Measurements from ENCODE around the gene ASB15.
"Not testable (repeated sequence)": the region's sequence is repeated elsewhere in the genome, so short reads cannot be mapped to it uniquely, and the experiment has no call there.

Gene ASB15

GRCh38 chr7:123634011-123634573, 32.5 kb downstream of the ASB15 start:
- not testable (repeated sequence) for DNase-seq (ENCODE audit: low read depth in 2 of 3, low spot score in 1 of 3)

- DNase-seq (ENCODE audit: low read depth in 2 of 3, low spot score in 1 of 3), result no peak
Measured at GRCh38 chr7:123635551-123636359, 34.1 kb downstream of the ASB15 start.

GRCh38 chr7:123637203-123637602, 35.6 kb downstream of the ASB15 start:
- DNase-seq (ENCODE audit: low read depth in 2 of 3, low spot score in 1 of 3), result no peak

- no peak for DNase-seq (ENCODE audit: low read depth in 2 of 3, low spot score in 1 of 3)
Measured at GRCh38 chr7:123637878-123638277, 36.3 kb downstream of the ASB15 start.

GRCh38 chr7:123639631-123640030, 38.0 kb downstream of the ASB15 start:
- DNase-seq (ENCODE audit: low read depth in 2 of 3, low spot score in 1 of 3), result no peak

GRCh38 chr7:123640583-123640982, 39.0 kb downstream of the ASB15 start:
- no peak for DNase-seq (ENCODE audit: low read depth in 2 of 3, low spot score in 1 of 3)

GRCh38 chr7:123641901-123642300, 40.3 kb downstream of the ASB15 start:
- DNase-seq (ENCODE audit: low read depth in 2 of 3, low spot score in 1 of 3), result no peak

- DNase-seq (ENCODE audit: low read depth in 2 of 3, low spot score in 1 of 3), result no peak
Measured at GRCh38 chr7:123643495-123644441, 42.1 kb downstream of the ASB15 start.

GRCh38 chr7:123645516-123645915, 43.9 kb downstream of the ASB15 start:
- DNase-seq (ENCODE audit: low read depth in 2 of 3, low spot score in 1 of 3), result no peak

- DNase-seq (ENCODE audit: low read depth in 2 of 3, low spot score in 1 of 3), result no peak
Measured at GRCh38 chr7:123647106-123647730, 45.6 kb downstream of the ASB15 start.

- no peak for DNase-seq (ENCODE audit: low read depth in 2 of 3, low spot score in 1 of 3)
Measured at GRCh38 chr7:123649964-123650363, 48.3 kb downstream of the ASB15 start.

- no peak for DNase-seq (ENCODE audit: low read depth in 2 of 3, low spot score in 1 of 3)
Measured at GRCh38 chr7:123650595-123650994, 49.0 kb downstream of the ASB15 start.

GRCh38 chr7:123652406-123652805, 50.8 kb downstream of the ASB15 start:
- no peak for DNase-seq (ENCODE audit: low read depth in 2 of 3, low spot score in 1 of 3)

GRCh38 chr7:123653162-123653561, 51.5 kb downstream of the ASB15 start:
- no peak for DNase-seq (ENCODE audit: low read depth in 2 of 3, low spot score in 1 of 3)

GRCh38 chr7:123655614-123656013, 54.0 kb downstream of the ASB15 start, which contains the start of gene LMOD2:
Gene LMOD2 (plus strand): TSS chr7:123655866. CDS start chr7:123655964, 98 bp downstream.
- DNase-seq (ENCODE audit: low read depth in 2 of 3, low spot score in 1 of 3), result no peak

- DNase-seq (ENCODE audit: low read depth in 2 of 3, low spot score in 1 of 3), result no peak
Measured at GRCh38 chr7:123656544-123657303, 55.1 kb downstream of the ASB15 start.

GRCh38 chr7:123657304-123657685, 55.7 kb downstream of the ASB15 start:
- no peak for DNase-seq (ENCODE audit: low read depth in 2 of 3, low spot score in 1 of 3)

- no peak for DNase-seq (ENCODE audit: low read depth in 2 of 3, low spot score in 1 of 3)
Measured at GRCh38 chr7:123658023-123658422, 56.4 kb downstream of the ASB15 start.

- no peak for DNase-seq (ENCODE audit: low read depth in 2 of 3, low spot score in 1 of 3)
Measured at GRCh38 chr7:123660514-123661354, 59.1 kb downstream of the ASB15 start.

GRCh38 chr7:123661765-123662164, 60.1 kb downstream of the ASB15 start:
- DNase-seq (ENCODE audit: low read depth in 2 of 3, low spot score in 1 of 3), result no peak
